GM19328 (cell line): ENCODE results near the gene NR2E1.

Source experiments
- ATAC-seq: cut with Tn5 transposase; IDR thresholded peaks from one replicate; pipeline ENCODE4 v1.9.1; 2021; ENCODE audit warnings: mild to moderate bottlenecking, moderate library complexity; ENCODE audit not compliant: unreplicated experiment

The NR2E1 gene

GRCh38 chr6:108165714-108166663 is at the start of gene NR2E1:
NR2E1 (plus strand) TSS chr6:108166022; CDS start chr6:108166766, 744 bp downstream.
- ATAC-seq = no peak

DNA sequence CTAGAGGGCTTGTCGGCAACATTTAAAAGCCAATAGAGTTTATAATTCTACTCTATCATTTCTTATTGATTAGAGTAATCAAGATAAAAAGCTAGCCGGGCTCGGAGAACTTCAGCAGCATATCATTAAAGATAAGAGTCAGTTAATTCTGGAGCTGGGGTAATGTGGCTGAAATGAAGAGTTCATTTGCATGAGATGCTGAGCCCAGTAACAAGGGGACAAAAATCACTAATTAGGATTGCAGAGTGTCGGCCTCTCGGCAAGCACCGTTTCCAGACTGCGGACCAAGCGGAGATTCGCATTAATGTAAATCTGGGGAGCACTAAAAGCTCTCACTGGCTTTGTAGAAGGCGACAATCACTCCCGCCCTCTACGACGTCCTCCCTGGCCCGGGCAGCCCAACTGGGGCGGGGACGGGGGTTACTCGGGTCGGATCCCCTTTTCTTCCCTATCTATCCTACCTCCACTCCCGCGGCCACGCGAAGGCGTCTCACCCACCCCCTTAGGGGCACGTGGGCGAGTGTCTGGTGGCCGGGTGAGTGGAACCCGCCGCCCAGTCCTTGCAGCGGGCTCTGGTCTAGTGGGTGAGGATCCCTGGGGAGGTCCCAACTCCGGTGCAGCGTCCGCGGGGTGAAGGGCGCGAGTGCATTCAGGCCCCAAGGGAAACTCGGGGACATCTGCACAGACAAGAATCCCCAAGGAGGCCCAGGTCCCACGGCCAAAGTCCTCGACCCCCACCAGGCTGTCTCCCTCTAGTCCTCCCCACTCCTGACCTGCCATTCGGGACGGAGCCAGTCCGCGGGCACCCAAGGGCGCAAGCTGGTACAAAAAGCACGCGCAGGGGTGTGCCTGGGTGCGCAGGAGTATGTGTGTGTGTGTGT is 49.0 kb upstream of the NR2E1 start:
- ATAC-seq = no peak

DNA sequence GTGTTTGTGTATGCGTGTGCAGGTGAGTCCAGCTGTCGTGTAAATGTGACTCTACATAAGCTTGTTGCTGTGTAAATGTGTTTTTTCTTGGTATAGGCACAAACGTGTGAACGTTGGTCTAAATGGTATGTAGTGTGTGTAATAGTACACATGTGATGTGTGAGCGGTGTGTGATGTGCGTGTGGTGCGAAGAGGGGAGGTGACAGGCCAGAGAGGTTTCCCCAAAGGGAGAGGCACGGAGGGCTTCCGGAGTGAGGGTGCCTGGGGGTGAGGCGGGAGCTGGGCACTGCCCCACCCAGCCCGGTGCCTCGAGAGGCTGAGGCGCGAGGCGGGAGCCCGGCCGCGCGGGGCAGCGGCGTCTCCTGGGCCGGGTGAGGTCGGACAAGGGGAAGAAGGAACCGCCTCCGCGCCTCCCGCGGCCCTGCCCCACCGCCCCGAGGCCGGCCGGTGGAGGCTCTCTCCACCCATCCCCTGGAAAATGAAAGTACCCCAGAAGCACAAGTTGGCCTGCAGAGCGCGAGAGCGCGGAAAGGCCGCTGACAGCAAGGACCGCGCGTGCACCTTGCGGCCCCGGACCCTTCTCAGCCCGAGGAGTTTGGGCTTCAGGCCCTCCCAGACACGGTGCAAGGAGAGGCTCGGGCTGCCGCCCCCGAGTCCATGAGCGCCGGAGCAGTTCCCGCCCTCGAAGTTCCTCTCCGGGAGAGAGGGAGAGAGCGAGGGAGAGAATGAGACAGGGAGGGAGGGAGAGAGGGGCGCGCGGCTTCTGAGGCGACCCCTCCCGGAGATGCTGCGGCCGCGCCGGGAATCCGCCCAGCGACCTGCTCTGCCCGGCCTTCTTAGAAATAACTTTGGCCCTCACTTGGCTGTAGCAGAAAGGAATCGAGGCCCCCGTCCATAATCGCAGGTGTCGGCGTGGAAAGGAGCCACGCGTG is 48.1 kb upstream of the NR2E1 start:
- ATAC-seq = no peak

GRCh38 chr6:108118359-108118724 is 47.5 kb upstream of the NR2E1 start:
- no peak for ATAC-seq

GRCh38 chr6:108118810-108119768 is 46.7 kb upstream of the NR2E1 start:
- ATAC-seq = no peak

DNA sequence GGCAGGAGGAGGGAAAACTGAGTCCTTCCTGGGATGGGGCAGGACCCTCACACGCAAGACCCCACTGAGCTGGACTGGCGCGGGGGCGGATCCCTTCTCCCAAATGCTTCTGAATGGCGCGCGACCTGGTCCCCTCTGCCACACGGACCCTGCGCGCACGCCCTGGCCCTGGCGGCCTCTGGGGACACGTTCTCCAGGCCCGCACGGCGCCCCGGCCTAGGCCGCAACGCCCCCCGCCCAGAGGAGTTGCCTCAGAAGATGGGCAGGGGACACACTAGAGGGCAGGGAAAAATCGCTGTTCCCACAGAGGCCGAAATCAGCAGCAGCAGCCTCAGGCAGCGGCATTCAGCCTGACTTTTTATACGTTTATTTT is 46.1 kb upstream of the NR2E1 start:
- no peak for ATAC-seq

DNA sequence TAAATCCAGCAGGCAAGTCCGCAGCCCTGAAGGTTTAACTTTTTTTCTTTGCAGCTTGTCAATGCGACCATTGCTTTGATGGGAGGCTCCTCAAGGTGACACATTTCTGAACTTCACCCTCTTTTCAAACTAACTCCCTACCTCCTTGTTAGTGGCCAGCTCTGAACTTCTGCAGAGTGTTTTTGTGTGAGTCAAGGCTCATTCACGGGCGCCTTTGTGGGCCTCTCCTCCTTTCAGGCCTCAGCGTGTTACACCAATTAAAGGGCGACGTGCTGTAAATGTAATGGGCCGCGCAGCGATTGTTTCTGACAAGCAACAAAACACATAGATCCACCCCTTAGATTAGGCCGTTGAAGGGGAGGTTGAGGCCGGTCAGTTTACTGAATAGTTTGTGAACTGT is 45.5 kb upstream of the NR2E1 start:
- no peak for ATAC-seq

DNA sequence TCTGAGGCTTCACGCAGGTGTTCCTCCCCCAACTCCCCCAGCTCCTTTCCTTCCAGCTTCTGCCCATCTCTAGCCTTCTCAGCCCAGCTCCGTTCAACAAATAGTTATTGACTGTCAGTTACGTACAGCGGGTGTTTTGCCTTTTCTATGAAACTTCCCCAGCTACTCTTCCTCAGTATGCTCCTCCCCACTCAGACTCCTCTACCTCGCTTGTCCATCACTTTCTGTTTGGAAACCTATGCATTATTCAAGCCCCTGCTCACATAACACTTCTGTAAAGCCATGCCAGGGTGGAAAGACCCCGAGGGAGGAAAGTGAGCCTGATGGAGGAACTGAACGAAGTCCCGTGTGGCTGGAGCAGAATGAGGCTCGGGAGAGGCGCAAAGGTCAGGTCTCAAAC is 44.2 kb upstream of the NR2E1 start:
- no peak for ATAC-seq

DNA sequence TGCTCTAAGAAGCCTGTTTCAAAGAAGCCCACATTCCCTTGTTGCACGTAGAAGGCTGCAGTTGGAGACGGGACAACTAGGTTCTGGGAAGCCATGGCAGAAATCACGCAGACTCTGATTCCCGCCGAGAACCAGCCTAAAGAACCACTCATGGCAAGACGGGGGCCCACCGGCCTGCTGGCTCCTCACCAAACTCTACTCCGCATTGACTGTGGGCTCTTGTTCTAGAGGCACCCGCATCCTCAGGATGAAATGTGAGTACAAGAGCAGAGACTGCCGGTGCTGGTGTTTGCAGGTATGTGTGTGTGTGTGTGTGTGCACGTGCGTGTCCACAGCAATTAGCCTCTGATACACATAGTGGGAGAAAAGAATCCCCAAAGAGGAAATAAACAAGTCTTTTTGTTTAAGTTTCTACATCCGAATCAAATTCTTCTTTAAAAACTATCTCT is 42.3 kb upstream of the NR2E1 start:
- ATAC-seq = no peak

GRCh38 chr6:108123946-108124345 is 41.9 kb upstream of the NR2E1 start:
- ATAC-seq = no peak

DNA sequence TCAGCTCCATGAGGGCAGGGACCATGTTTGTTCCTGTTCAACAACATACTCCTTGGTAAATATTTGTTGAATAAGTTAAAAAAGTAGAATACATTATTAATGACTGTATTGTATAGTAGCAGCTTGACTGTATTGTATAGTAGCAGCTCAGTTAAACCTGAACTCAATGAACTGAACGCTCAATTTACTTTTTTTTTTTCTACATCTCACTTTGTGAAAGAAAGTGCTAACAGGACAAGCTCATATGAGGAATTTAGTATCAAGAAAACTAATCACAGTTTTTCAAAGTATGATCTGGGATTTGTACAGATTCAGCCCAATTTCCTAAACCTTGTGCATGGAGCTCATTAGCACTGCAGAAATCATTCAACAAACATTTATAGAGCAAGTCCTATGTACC is 38.8 kb upstream of the NR2E1 start:
- no peak for ATAC-seq

DNA sequence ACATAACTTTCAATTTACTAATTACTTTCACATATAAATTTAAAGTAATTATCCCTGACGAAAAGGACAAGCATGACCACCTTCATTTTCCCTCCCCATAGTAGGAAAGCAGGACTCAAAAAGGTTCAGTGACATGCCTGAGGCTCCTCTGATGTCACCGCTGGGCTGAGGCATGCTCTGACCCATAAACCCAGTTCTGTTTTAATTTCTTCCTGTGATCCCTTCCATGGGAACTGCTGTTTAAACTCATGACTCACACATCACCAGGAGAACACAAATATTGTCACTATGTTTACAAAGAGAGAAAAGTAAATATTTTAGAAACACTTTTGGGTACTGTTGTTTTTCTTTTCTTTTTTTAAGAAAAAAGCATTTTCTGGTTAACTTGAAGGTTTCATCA is 38.0 kb upstream of the NR2E1 start:
- ATAC-seq = no peak

DNA sequence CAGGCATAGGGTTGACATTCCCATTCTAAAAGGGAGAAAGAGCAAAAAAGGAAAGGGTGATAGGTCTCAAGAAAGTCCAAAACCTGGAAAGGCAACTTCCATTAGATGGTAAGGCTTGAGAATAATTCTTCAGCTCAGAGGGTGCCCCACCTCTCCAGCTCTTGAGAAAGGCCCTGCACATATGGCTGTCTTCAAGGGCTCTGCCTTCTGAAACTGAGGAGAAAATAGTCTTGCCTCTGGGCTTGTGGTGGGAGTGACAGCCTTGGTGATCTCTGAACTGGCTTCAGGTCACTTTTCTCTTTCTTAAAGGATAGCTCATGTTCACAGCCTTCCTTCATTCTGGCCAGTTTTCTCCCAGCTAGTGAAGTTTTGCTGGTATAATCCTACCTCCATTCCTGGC is 35.6 kb upstream of the NR2E1 start:
- no peak for ATAC-seq

DNA sequence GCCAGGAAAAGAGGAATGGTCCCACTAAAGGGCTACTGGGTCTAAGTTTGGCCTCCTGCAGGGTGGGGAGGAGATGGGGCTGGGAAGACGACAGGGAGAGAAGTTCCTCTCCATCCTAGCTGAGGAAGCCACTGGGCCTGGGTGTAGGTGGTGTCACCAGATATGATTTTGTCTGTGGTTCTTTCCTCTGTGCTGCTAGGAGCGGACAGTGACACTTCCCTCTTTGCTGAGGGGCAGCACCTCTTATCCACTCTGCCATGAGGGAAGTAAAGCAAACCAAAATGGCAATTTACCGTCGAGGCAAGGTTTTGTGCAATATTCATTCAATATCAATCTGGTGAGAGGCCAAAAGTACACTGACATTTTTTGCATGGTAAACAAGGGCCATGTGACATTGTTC is 33.0 kb upstream of the NR2E1 start:
- ATAC-seq = no peak

GRCh38 chr6:108133594-108134179 is 32.1 kb upstream of the NR2E1 start:
- no peak for ATAC-seq

- ATAC-seq = no peak
Measured at GRCh38 chr6:108134213-108134970, 31.4 kb upstream of the NR2E1 start.

- ATAC-seq = no peak
Measured at GRCh38 chr6:108142240-108142639, 23.6 kb upstream of the NR2E1 start.

DNA sequence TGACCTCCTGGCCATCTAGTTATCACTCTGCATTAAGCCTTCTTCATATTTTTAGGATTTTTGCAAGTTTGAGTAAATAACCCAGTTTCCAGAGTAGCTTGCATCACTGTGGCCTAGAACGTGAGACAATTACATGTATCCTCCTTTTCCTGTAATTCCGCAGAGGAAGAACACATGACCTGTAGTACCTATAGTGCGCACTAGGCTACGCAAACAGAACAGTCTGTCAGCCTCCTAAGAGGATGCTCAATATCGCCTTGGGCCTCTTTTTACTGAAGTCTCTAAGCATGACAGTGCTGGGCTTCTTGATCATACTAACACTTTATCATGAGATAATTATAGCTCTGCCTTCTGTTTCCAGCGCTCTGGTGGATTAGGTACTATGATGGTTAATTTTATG is 20.2 kb upstream of the NR2E1 start:
- no peak for ATAC-seq

- no peak for ATAC-seq
Measured at GRCh38 chr6:108152446-108152845, 13.4 kb upstream of the NR2E1 start.
